ENCODE data around the gene MEA1. TPM values are rescaled to one million over a fixed set of nuclear protein-coding genes. Genes with fewer than 3 reads are reported as not detected.

The MEA1 gene
- total RNA-seq, 4 donors from 2014 or later = 51.5 to 71.2 (median 62.8) TPM

DNA sequence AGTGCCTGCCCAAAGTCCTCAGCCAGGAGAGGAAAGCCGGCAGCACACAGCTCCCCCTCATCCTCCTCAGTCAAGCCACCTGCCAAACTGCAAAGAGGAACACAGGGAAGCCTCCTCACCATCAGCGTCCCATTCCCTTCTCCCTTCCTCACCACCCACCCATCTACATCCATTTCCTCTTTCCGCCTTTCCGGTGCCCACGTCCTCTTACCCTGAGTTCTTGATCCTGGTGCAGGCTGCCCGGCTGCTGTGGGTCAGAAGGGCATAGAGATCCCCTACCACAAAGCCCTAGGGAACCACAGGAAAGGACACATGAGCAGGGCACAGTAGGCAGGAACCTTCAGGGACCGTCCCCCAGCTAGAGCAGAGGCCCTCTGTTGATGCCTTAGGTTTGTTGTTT lies 47.2 kb downstream of the MEA1 start:
- peaks cover 0 to 8% (median 1%) of the 10 kb centered on the region in 4 donors for H3K4me1 ChIP-seq
- DNase-seq (ENCODE audit: extremely low spot score) = no peak
- no peaks in the 10 kb centered on the region for H3K27me3 ChIP-seq
- no peak overlapping the region for H3K27ac ChIP-seq (replicated peaks in 1 of 4)
- H3K36me3 ChIP-seq = peaks cover 27 to 80% (median 71%) of the 10 kb centered on the region in 4 donors
- no peaks in the 10 kb centered on the region for H3K9me3 ChIP-seq
- TF ChIP-seq EP300 (IDR thresholded peaks at IDR 0.05) (no peak), POLR2AphosphoS5 (IDR thresholded peaks at IDR 0.05) (no peak), POLR2A (IDR thresholded peaks at IDR 0.05; ENCODE audit: low read depth) (no peak)
- TF ChIP-seq, protein P1, sequence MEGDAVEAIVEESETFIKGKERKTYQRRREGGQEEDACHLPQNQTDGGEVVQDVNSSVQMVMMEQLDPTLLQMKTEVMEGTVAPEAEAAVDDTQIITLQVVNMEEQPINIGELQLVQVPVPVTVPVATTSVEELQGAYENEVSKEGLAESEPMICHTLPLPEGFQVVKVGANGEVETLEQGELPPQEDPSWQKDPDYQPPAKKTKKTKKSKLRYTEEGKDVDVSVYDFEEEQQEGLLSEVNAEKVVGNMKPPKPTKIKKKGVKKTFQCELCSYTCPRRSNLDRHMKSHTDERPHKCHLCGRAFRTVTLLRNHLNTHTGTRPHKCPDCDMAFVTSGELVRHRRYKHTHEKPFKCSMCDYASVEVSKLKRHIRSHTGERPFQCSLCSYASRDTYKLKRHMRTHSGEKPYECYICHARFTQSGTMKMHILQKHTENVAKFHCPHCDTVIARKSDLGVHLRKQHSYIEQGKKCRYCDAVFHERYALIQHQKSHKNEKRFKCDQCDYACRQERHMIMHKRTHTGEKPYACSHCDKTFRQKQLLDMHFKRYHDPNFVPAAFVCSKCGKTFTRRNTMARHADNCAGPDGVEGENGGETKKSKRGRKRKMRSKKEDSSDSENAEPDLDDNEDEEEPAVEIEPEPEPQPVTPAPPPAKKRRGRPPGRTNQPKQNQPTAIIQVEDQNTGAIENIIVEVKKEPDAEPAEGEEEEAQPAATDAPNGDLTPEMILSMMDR (IDR thresholded peaks at IDR 0.05) = no peak
- no peak overlapping the region for H3K4me3 ChIP-seq
- WGBS = 87% methylated on average over 7 of the region's 7 CpGs
- intact Hi-C loops (cut with DNase I) = no loop called here

DNA sequence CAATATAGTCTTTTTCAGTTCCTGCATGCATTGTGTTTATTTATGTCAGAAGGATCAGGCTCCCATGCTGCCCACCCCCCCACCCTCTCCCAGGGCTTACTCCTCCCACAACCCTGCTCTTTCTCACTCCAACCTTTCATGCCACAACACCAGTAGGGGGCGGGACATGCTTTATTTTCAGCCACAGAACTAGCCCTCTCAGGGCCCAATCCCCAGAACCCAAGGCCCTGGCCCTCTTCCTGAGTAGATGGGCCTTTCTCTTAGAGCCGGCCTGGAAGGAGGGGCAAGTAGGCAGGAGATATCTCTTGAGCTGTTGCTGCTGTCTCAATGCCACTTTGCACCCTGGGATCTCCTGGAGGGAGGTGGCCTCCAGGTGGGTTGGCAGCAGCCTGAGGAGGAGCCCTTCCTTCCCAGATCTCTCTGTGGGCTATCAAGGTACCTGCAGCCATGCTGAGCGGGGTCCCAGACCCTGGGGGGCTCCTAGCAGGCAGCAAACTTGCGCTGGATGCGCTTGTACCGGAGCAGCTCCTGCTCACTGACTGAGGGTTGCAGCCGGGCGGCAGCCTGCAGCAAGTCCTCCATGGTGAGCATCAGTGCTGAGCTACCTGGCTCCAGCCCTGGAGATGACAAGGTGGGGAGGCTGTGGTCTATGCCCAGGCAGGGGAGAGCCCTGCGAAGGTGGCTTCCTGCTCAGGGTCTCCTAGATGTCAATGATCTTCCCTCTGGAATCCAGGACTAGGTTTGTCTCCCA lies 49.7 kb downstream of the MEA1 start:
- no peaks in the 10 kb centered on the region for H3K27me3 ChIP-seq
- WGBS = 73% methylated on average over 2 of the region's 9 CpGs
- TF ChIP-seq, protein P1 (IDR thresholded peaks at IDR 0.05) = no peak
- no peak for TF ChIP-seq POLR2A (IDR thresholded peaks at IDR 0.05; ENCODE audit: low read depth)
- no peak for TF ChIP-seq EP300 (IDR thresholded peaks at IDR 0.05)
- no peak for TF ChIP-seq POLR2AphosphoS5 (IDR thresholded peaks at IDR 0.05)
- DNase-seq (ENCODE audit: extremely low spot score) = no peak
- H3K4me3 ChIP-seq = no peak overlapping the region
- peaks cover 24 to 73% (median 64%) of the 10 kb centered on the region in 4 donors for H3K36me3 ChIP-seq
- no peak overlapping the region for H3K27ac ChIP-seq (replicated peaks in 1 of 4)
- no peaks in the 10 kb centered on the region for H3K9me3 ChIP-seq
- intact Hi-C loops (cut with DNase I) = no loop called here
- H3K4me1 ChIP-seq = peaks cover 9 to 22% (median 20%) of the 10 kb centered on the region in 4 donors

DNA sequence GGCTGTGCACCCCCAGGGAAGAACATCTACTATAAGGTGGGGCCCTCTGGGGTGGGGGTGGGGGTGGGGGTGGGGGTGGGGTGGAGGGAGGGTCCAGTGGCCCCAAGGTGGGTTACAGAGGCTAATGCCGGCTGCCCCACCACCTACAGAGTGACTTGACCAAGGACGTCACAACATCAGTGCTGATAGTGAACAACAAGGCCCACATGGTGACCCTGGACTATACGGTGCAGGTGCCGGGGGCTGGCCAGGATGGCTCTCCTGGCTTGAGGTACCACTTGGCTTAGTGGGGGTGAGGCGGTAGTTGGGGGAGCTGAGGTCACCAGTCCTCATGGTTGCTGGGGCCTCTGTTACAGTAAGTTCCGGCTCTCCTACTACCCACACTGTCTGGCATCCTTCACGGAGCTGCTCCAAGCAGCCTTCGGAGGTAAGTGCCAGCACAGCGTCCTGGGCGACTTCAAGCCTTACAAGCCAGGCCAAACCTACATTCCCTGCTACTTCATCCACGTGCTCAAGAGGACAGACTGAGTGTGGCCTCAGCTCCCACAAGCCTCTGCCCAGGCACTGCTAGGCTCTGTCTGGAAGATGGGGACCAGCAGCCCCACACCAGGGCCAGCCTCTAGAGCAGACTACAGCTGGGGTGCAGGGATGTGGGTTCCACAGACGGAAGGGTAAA lies 50.4 kb downstream of the MEA1 start:
- no peak for TF ChIP-seq EP300 (IDR thresholded peaks at IDR 0.05)
- no peaks in the 10 kb centered on the region for H3K27me3 ChIP-seq
- H3K9me3 ChIP-seq = no peaks in the 10 kb centered on the region
- H3K27ac ChIP-seq (replicated peaks in 1 of 4) = no peak overlapping the region
- intact Hi-C loops (cut with DNase I) = no loop called here
- WGBS = 73% methylated on average over 5 of the region's 12 CpGs
- H3K36me3 ChIP-seq = peaks cover 24 to 65% (median 59%) of the 10 kb centered on the region in 4 donors
- H3K4me1 ChIP-seq = peaks cover 9 to 22% (median 20%) of the 10 kb centered on the region in 4 donors
- no peak overlapping the region for H3K4me3 ChIP-seq
- no peak for DNase-seq (ENCODE audit: extremely low spot score)

DNA sequence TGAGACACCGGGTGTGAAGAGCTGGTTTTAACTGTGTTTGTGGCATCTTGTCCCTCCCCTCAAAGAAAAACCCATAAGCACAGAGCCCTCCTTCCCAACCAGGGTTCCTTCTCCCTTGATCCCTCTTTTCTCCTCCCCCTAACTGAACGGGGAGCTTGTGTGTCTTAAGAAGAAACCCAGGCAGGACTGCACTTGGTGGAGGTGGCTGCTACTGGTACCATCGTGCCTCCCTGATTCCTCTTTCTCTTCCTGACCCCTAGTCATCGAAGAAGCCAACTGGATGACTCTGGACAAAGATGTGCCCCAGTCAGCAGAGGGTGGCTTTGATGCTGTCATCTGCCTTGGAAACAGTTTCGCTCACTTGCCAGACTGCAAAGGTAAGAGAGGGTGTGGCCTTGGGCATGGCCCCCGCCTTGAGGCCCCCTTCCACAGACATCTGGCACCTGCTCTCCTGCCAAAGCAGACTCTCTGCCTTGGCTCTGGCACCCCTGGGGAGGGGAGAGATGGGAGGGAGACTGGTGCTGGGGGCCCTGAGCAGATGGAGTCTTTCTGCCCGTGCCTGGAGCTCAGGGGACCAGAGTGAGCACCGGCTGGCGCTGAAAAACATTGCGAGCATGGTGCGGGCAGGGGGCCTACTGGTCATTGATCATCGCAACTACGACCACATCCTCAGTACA lies 51.1 kb downstream of the MEA1 start:
- 92% methylated on average over 12 of the region's 13 CpGs for WGBS
- Histone ChIP-seq H3K27ac (replicated peaks in 1 of 4) (no peak overlapping the region), H3K9me3 (no peaks in the 10 kb centered on the region), H3K27me3 (no peaks in the 10 kb centered on the region), H3K36me3 (peaks cover 24 to 59% (median 54%) of the 10 kb centered on the region in 4 donors), H3K4me3 (no peak overlapping the region), H3K4me1 (peaks cover 9 to 22% (median 20%) of the 10 kb centered on the region in 4 donors)
- no peak for DNase-seq (ENCODE audit: extremely low spot score)
- TF ChIP-seq, protein P1 (IDR thresholded peaks at IDR 0.05) = no peak
- TF ChIP-seq POLR2A (IDR thresholded peaks at IDR 0.05; ENCODE audit: low read depth) = no peak
- no peak for TF ChIP-seq EP300 (IDR thresholded peaks at IDR 0.05)
- TF ChIP-seq POLR2AphosphoS5 (IDR thresholded peaks at IDR 0.05) = no peak
- intact Hi-C loops (cut with DNase I) = no loop called here

- Histone ChIP-seq H3K4me1 (peaks cover 9 to 22% (median 20%) of the 10 kb centered on the region in 4 donors), H3K4me3 (no peak overlapping the region), H3K36me3 (peaks cover 24 to 53% (median 49%) of the 10 kb centered on the region in 4 donors), H3K27ac (replicated peaks in 1 of 4) (no peak overlapping the region), H3K9me3 (no peaks in the 10 kb centered on the region), H3K27me3 (no peaks in the 10 kb centered on the region)
- TF ChIP-seq POLR2A (IDR thresholded peaks at IDR 0.05; ENCODE audit: low read depth) (no peak), POLR2AphosphoS5 (IDR thresholded peaks at IDR 0.05) (no peak), EP300 (IDR thresholded peaks at IDR 0.05) (no peak)
- TF ChIP-seq, protein P1 (IDR thresholded peaks at IDR 0.05) = no peak
- DNase-seq (ENCODE audit: extremely low spot score) = no peak
- intact Hi-C loops (cut with DNase I) = no loop called here
- 92% methylated on average over 12 of the region's 12 CpGs for WGBS
These were observed 51.6 kb downstream of the MEA1 start for GRCh38 chr6:42962096-42962495.

Data from esophagus muscularis mucosa (tissue), 4 donors.